ENCODE measurements around the gene IKZF5.

Gene IKZF5

GRCh38 chr10:123014772-123015171, 6.2 kb upstream of the IKZF5 start:
- Histone ChIP-seq H3K27ac (no peak overlapping the region), H3K4me3 (no peak overlapping the region)
- DNase-seq (ENCODE audit: low spot score) = no peak
- no peak for TF ChIP-seq CTCF (IDR thresholded peaks at IDR 0.05)

- DNase-seq (ENCODE audit: low spot score) = no peak
- Histone ChIP-seq H3K4me3 (no peak overlapping the region), H3K27ac (no peak overlapping the region)
- no peak for TF ChIP-seq CTCF (IDR thresholded peaks at IDR 0.05)
These were observed 5.1 kb upstream of the IKZF5 start for GRCh38 chr10:123013456-123014419.

- DNase-seq (ENCODE audit: low spot score) = no peak
- Histone ChIP-seq H3K4me3 (no peak overlapping the region), H3K27ac (no peak overlapping the region)
- TF ChIP-seq CTCF (IDR thresholded peaks at IDR 0.05) = no peak
These were observed 3.4 kb upstream of the IKZF5 start for GRCh38 chr10:123011987-123012386.

GRCh38 chr10:123009105-123009820, 668 bp upstream of the IKZF5 start:
- peak overlapping the region; percentile 56 to 96 for H3K27ac ChIP-seq
- DNase-seq (ENCODE audit: low spot score) = peak; percentile 74
- no peak for TF ChIP-seq CTCF (IDR thresholded peaks at IDR 0.05)
- H3K4me3 ChIP-seq = peak overlapping the region; percentile 97

GRCh38 chr10:123007558-123008354, 839 bp downstream of the IKZF5 start:
- H3K27ac ChIP-seq = peak overlapping the region; percentile 93 to 96
- peak overlapping the region; percentile 97 for H3K4me3 ChIP-seq
- no peak for TF ChIP-seq CTCF (IDR thresholded peaks at IDR 0.05)
- no peak for DNase-seq (ENCODE audit: low spot score)

GRCh38 chr10:123004298-123004697, 4.3 kb downstream of the IKZF5 start:
- H3K27ac ChIP-seq = no peak overlapping the region
- H3K4me3 ChIP-seq = no peak overlapping the region
- no peak for DNase-seq (ENCODE audit: low spot score)
- no peak for TF ChIP-seq CTCF (IDR thresholded peaks at IDR 0.05)
